Breast epithelium (tissue), 4 donors: ENCODE data around the gene ADAMTS18. TPM values are rescaled to one million over a fixed set of nuclear protein-coding genes. Genes with fewer than 3 reads are reported as not detected.

ENCODE experiments used
- DNase-seq, 2 donors: peaks; one replicate each; pipeline ENCODE4 v3.0.0-alpha.2; 2019; ENCODE audit warnings: low spot score in 2 of 2
- H3K27ac ChIP-seq, 2 donors: fragments of 200-600 bp; sonication (generic) in 1 of 2; one replicate each; pipeline ENCODE4 v1.5.1; 2016 to 2019; ENCODE audit warnings: mild to moderate bottlenecking in 1 of 2
- H3K27me3 ChIP-seq, 2 donors: fragments of 200-600 bp; sonication (generic) in 1 of 2; one replicate each; pipeline versions ENCODE4 v1.5.1 to v1.6.0; 2017 to 2019; ENCODE audit warnings: control low read depth in 1 of 2, mild to moderate bottlenecking in 1 of 2
- H3K36me3 ChIP-seq: fragments of 200-600 bp; one replicate; pipeline ENCODE4 v1.5.1; 2019
- H3K4me1 ChIP-seq, 2 donors: fragments of 200-600 bp; sonication (generic); one replicate each; pipeline ENCODE4 v1.5.1; 2016 to 2019; ENCODE audit warnings: control low read depth in 1 of 2
- H3K4me3 ChIP-seq, 3 donors: fragments of 200-600 bp; sonication (generic); 1 replicate in 2 of 3; 2 replicates in 1 of 3; pipeline ENCODE4 v1.5.1; 2016 to 2019; ENCODE audit warnings: mild to moderate bottlenecking in 3 of 3, moderate library complexity in 2 of 3
- H3K9me3 ChIP-seq, 2 donors: fragments of 200-600 bp; sonication (generic) in 1 of 2; one replicate each; pipeline ENCODE4 v1.5.1; 2016 to 2019; ENCODE audit warnings: control low read depth in 1 of 2
- POLR2A ChIP-seq: fragments of 450-650 bp; IDR thresholded peaks from one replicate; pipeline ENCODE4 v1.6.1; 2016; ENCODE audit warnings: antibody characterized with exemption, mild to moderate bottlenecking, moderate library complexity
- POLR2AphosphoS5 ChIP-seq, 3 donors: sonication (generic); formaldehyde crosslinking; IDR thresholded peaks; one replicate each; pipeline ENCODE4 v1.6.1; 2017; ENCODE audit warnings: antibody characterized with exemption in 3 of 3
- intact Hi-C: fragments of 100-400 bp; cut with DNase I; formaldehyde crosslinking; loops from one replicate; pipeline ENCODE4 v1.15.1; 2023; ENCODE audit warnings: low total_unique reads
- total RNA-seq, 3 donors: library from RNA; depleted of rRNA; stranded (reverse); fragments of >200 nt; gene quantifications; one replicate each; pipeline ENCODE4 v1.1.0, GENCODE V29; 2016
- TF ChIP-seq, protein P1 (sequence below), 3 donors: fragments of 450-650 bp; IDR thresholded peaks; one replicate each; pipeline ENCODE4 v1.5.1; 2016 to 2017; ENCODE audit warnings: antibody characterized with exemption in 3 of 3, mild to moderate bottlenecking in 3 of 3, moderate library complexity in 3 of 3

Gene ADAMTS18
- total RNA-seq, 3 donors from 2014 or later = 0.48 to 20.6 (median 1.9) TPM

DNA sequence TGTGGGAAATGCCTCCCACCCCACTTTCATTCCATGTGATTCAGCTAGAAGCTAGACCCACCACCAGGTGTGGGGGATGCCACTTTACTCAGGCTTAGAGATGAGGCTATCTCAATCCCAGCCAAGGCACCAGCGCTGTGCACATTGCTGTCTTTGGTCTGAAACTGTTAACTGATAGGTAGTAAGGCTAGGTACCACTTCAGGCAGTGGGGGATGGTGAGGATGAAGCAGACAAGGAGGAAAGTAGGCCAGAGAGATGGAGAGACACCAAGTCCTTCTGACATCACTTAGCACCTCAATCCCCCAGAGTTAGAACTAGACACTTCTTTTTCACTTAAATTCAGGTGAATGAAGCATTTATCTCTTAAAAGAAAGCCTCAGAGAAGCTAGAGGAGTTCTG lies 35.8 kb downstream of the ADAMTS18 start:
- TF ChIP-seq POLR2A (no peak), POLR2AphosphoS5 (IDR thresholded peaks at IDR 0.05) (no peak)
- TF ChIP-seq, protein P1, sequence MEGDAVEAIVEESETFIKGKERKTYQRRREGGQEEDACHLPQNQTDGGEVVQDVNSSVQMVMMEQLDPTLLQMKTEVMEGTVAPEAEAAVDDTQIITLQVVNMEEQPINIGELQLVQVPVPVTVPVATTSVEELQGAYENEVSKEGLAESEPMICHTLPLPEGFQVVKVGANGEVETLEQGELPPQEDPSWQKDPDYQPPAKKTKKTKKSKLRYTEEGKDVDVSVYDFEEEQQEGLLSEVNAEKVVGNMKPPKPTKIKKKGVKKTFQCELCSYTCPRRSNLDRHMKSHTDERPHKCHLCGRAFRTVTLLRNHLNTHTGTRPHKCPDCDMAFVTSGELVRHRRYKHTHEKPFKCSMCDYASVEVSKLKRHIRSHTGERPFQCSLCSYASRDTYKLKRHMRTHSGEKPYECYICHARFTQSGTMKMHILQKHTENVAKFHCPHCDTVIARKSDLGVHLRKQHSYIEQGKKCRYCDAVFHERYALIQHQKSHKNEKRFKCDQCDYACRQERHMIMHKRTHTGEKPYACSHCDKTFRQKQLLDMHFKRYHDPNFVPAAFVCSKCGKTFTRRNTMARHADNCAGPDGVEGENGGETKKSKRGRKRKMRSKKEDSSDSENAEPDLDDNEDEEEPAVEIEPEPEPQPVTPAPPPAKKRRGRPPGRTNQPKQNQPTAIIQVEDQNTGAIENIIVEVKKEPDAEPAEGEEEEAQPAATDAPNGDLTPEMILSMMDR (IDR thresholded peaks at IDR 0.05) = no peak
- no peaks in the 10 kb centered on the region for H3K9me3 ChIP-seq
- H3K4me3 ChIP-seq = no peak overlapping the region
- intact Hi-C loops = no loop called here
- no peaks in the 10 kb centered on the region for H3K27me3 ChIP-seq
- no peak for DNase-seq
- H3K36me3 ChIP-seq = no peaks in the 10 kb centered on the region
- H3K4me1 ChIP-seq = no peaks in the 10 kb centered on the region
- no peak overlapping the region for H3K27ac ChIP-seq

DNA sequence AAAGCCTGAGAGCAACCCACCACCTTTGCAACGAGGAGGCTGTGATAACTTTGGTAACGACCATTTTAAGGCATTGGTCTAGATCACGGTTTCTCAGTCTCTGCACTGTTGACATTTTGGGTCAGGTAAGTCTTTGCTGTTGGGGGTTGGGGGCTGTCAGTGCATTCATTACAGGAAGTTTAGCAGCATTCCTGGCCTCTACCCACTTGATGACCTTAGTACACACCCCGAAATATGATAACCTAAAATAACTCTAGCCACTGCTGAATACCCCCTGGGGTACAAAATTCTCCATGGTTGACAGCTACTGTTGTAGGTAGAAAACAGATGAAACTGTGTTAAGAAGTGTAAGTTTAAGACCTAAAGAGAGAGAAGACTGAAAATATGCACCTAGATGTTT lies 36.3 kb downstream of the ADAMTS18 start:
- TF ChIP-seq, protein P1 (IDR thresholded peaks at IDR 0.05) = no peak
- TF ChIP-seq POLR2A = no peak
- no peak for TF ChIP-seq POLR2AphosphoS5 (IDR thresholded peaks at IDR 0.05)
- no peaks in the 10 kb centered on the region for H3K4me1 ChIP-seq
- no peak for DNase-seq
- no peaks in the 10 kb centered on the region for H3K27me3 ChIP-seq
- H3K36me3 ChIP-seq = no peaks in the 10 kb centered on the region
- H3K27ac ChIP-seq = no peak overlapping the region
- H3K4me3 ChIP-seq = no peak overlapping the region
- intact Hi-C loops = no loop called here
- no peaks in the 10 kb centered on the region for H3K9me3 ChIP-seq

GRCh38 chr16:77396461-77396860 lies 38.4 kb downstream of the ADAMTS18 start:
- Histone ChIP-seq H3K27ac (no peak overlapping the region), H3K9me3 (no peaks in the 10 kb centered on the region)
- no peak for DNase-seq

GRCh38 chr16:77394699-77395098 lies 40.1 kb downstream of the ADAMTS18 start:
- Histone ChIP-seq H3K36me3 (no peaks in the 10 kb centered on the region), H3K27me3 (no peaks in the 10 kb centered on the region), H3K27ac (no peak overlapping the region), H3K4me1 (no peaks in the 10 kb centered on the region), H3K9me3 (no peaks in the 10 kb centered on the region), H3K4me3 (no peak overlapping the region)
- DNase-seq = no peak
- TF ChIP-seq, protein P1 (IDR thresholded peaks at IDR 0.05) = no peak
- TF ChIP-seq POLR2AphosphoS5 (IDR thresholded peaks at IDR 0.05) = no peak
- TF ChIP-seq POLR2A = no peak
- intact Hi-C loops = no loop called here

More at GRCh38 chr16:77396461-77396860, 38.4 kb downstream of the ADAMTS18 start:
- H3K4me1 ChIP-seq = no peaks in the 10 kb centered on the region
- TF ChIP-seq POLR2AphosphoS5 (IDR thresholded peaks at IDR 0.05) (no peak), POLR2A (no peak)
- TF ChIP-seq, protein P1 (IDR thresholded peaks at IDR 0.05) = no peak
- H3K27me3 ChIP-seq = no peaks in the 10 kb centered on the region
- H3K4me3 ChIP-seq = no peak overlapping the region
- no peaks in the 10 kb centered on the region for H3K36me3 ChIP-seq
- intact Hi-C loops = no loop called here

GRCh38 chr16:77393955-77394354 lies 40.9 kb downstream of the ADAMTS18 start:
- DNase-seq = no peak
- H3K4me3 ChIP-seq = no peak overlapping the region
- no peaks in the 10 kb centered on the region for H3K4me1 ChIP-seq
- no peak overlapping the region for H3K27ac ChIP-seq
- intact Hi-C loops = loop anchor here (1.0 kb wide), 1 partner anchor 14 kb away; no protein-coding TSS in a partner anchor
- H3K27me3 ChIP-seq = no peaks in the 10 kb centered on the region
- TF ChIP-seq POLR2A = no peak
- no peak for TF ChIP-seq POLR2AphosphoS5 (IDR thresholded peaks at IDR 0.05)
- TF ChIP-seq, protein P1 (IDR thresholded peaks at IDR 0.05) = no peak
- H3K9me3 ChIP-seq = no peaks in the 10 kb centered on the region
- H3K36me3 ChIP-seq = no peaks in the 10 kb centered on the region
